ENCODE results near the gene PPT1. TPM values are rescaled to one million over a fixed set of nuclear protein-coding genes. Genes with fewer than 3 reads are reported as not detected.
A peak's percentile ranks its signal among the peaks of the same experiment; 100 is the strongest.

PPT1 gene
- total RNA-seq, result 38.3 and 70.8 TPM in 2 replicates

DNA sequence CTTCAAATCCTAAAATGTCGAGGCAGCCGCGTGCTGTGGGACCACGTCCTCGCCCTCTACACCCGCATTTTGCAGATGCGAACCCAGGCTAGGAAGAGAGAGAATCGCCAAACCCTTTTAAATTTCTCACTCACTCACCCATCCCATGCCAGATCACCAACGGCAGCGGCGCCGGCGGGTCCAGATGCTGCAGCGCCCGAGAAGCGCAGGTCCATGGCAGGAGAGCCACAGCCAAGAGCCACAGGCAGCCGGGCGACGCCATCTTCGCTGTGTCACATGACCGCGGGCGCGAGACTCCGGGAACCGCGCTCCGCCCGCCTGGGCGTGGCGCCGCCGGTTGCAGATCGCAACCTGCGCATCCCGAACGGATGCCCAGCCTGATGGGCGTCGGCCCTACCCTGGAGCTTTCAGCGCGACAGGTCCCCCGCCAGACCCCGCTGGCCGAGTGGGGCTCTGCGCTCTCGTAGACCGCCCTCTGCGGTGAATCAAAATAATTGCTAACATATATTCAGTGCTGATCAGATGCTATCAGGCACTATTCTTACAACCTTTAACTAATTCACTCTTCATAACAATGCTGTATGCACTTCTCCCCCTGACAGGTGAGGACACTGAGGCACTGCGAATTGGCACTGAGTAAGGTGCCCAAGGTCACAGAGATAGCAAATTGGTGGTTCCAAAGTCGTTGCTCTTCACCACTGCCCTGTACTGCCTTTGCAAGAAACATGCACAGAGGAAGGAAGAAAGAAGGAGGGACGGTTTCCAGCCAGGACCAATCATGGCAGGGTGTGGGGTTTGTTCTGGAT, at the start of gene PPT1:
TSS of gene PPT1 (minus strand) at position 276 of the 806 bp plus-strand sequence. CDS start at position 262, 14 bp downstream.
- peak within 1 kb of the TSS; percentile 92 for H3K4me3 ChIP-seq (ENCODE audit: low read depth, low read length)
- peak; percentile 64 for DNase-seq (ENCODE audit: low read depth)
- TF ChIP-seq, protein P1, sequence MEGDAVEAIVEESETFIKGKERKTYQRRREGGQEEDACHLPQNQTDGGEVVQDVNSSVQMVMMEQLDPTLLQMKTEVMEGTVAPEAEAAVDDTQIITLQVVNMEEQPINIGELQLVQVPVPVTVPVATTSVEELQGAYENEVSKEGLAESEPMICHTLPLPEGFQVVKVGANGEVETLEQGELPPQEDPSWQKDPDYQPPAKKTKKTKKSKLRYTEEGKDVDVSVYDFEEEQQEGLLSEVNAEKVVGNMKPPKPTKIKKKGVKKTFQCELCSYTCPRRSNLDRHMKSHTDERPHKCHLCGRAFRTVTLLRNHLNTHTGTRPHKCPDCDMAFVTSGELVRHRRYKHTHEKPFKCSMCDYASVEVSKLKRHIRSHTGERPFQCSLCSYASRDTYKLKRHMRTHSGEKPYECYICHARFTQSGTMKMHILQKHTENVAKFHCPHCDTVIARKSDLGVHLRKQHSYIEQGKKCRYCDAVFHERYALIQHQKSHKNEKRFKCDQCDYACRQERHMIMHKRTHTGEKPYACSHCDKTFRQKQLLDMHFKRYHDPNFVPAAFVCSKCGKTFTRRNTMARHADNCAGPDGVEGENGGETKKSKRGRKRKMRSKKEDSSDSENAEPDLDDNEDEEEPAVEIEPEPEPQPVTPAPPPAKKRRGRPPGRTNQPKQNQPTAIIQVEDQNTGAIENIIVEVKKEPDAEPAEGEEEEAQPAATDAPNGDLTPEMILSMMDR (IDR thresholded peaks at IDR 0.05; ENCODE audit: insufficient read depth, low read depth, low read length), result no peak

DNA sequence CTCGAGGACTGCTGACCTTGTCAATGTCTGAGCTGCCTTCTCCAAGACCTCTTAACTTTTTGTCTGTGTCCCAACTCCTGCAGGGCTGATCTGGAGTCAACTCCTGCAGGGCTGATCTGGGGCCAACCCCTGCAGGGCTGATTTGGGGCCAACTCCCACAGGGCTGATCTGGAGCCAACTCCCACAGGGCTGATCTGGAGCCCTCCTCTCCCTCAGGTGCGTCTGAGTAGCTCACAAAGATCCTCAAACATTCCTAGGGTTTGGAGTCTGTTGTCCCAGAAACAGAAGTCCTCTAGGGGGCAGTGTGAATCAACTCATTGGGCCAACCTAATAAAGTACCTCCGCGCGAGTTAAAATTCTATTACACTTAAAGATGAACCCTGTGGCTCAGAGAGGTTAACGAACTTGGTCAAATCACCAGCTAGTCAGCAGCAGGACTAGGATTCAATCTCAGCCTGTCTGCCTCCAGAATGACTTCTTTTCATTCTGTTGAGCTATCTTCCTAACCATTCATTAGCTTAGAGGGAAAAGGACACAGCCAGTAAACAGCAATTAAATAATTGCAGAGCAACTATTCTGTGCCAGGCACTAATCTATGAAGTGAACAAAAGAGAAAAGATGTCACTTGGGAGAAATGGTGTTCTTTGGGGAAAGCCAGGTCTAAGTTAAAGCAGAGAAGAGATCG, 47.0 kb upstream of the PPT1 start:
- peak; percentile 72 for DNase-seq (ENCODE audit: low read depth)
- TF ChIP-seq, protein P1 (IDR thresholded peaks at IDR 0.05; ENCODE audit: insufficient read depth, low read depth, low read length), result peak; percentile 81

DNA sequence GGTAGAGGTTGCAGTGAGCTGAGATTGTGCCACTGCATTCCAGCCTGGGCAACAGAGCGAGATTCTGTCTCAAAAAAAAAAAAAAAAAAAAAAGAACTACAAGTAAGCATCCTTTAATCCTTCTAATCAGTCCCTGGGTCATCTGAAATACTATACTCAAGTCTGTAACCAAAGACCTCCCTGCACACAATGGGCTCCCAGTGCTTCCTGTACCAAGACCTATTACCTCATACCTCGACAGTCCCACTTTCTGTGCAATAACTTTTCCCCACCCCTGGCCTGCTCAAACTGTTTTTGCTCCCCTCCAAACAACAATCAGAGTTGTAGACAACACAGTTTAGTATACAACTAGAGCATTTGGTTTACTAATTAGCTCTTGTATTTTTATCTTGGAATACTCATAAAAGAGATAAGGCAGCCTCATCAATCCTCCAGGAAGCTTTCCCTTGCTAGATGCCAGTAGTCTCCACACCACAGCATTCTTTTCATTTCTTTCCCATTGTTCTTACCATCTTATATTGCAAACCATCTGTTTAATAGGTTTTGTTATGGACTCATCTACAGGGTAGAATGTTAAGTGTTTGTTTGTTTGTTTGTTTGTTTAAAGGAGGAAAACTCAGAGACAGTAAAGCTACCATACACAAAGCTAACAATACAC, 45.0 kb upstream of the PPT1 start:
- TF ChIP-seq, protein P1 (IDR thresholded peaks at IDR 0.05; ENCODE audit: insufficient read depth, low read depth, low read length), result no peak
- peak; percentile 40 for DNase-seq (ENCODE audit: low read depth)
- H3K4me3 ChIP-seq (ENCODE audit: low read depth, low read length), result no peak overlapping the region

More for the DNA sequence above, 47.0 kb upstream of the PPT1 start:
- no peak overlapping the region for H3K4me3 ChIP-seq (ENCODE audit: low read depth, low read length)

DNA sequence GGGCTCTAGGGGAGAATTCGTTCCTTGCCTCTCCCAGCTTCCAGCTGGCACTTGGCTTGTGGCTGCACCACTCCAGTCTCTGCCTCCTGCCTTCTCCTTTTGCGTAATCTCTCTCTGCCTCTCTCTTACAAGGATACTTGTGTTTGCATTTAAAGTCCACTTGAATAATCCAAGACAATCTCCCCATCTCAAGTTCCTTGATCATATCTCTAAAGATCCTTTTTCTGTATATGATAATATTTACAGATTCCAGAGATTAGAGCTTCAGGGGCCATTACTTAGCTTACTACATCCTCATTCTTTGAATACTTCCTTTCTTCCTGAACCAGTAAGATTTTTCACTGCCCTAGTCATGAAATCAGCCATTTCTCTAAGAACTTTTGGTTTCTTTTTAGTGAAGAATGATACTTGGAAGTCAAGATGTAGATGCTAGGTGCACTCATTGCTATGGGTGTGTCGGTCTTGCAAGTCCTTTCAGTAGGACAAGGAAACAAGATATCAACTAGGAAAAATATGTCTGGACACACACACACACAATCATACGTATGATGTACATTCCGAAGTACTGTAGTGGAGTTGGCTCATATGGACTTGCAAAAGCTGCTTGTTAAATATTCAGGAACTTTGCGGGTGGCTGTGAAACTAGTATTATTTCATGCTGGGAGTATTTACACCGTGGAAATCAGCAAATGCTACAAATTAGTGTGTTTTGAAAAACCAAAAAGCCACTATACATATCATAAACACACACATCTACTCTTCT, 43.3 kb upstream of the PPT1 start:
- peak; percentile 74 for DNase-seq (ENCODE audit: low read depth)
- H3K4me3 ChIP-seq (ENCODE audit: low read depth, low read length), result peak overlapping the region; percentile 32
- TF ChIP-seq, protein P1 (IDR thresholded peaks at IDR 0.05; ENCODE audit: insufficient read depth, low read depth, low read length), result no peak

DNA sequence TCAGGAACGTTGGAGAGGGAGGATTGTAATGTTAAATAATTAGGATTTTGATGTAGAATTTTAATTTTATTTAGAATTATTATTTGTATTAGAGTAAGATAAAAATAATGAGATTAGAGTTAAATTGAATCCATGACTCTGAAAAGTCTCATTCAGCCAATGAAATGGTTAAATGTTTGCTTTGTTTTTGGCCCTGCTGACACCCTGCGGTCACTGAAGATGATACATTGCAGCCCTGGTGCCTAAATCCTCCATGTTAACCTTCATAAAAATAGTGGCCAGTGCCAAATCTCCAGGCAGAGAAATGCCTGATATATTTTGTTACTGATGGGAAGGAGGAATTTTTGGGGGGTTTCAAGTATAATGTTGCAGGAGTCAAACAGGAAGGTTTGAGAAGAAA, 36.8 kb upstream of the PPT1 start:
- DNase-seq (ENCODE audit: low read depth), result no peak

DNA sequence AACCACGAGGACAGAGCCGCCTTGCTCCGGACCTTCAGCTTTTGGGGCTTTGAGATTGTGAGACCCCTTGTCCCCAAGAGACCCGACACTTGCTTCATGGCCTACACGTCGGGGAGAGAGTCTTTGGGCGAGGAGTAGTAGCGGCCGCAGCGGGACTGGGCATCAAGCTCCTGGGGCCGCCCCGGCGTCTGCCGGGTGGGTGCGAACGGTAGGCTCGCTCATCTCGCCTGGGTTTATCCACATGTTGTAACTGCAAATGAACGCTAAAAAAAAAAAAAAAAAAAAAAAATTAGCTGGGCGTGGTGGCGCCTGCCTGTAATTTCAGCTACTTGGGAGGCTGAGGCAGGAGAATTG, 36.2 kb upstream of the PPT1 start:
- no peak for DNase-seq (ENCODE audit: low read depth)
- TF ChIP-seq, protein P1 (IDR thresholded peaks at IDR 0.05; ENCODE audit: insufficient read depth, low read depth, low read length), result no peak
- no peak overlapping the region for H3K4me3 ChIP-seq (ENCODE audit: low read depth, low read length)

More for the DNA sequence above, 36.8 kb upstream of the PPT1 start:
- H3K4me3 ChIP-seq (ENCODE audit: low read depth, low read length), result no peak overlapping the region
- TF ChIP-seq, protein P1 (IDR thresholded peaks at IDR 0.05; ENCODE audit: insufficient read depth, low read depth, low read length), result no peak

Data from fibroblast of villous mesenchyme (primary cell).